GM19395 (cell line): Measurements from ENCODE around the gene PAGE2B.
"Not testable (repeated sequence)": the region's sequence is repeated elsewhere in the genome, so short reads cannot be mapped to it uniquely, and the experiment has no call there.

Source experiments
- ATAC-seq: cut with Tn5 transposase; IDR thresholded peaks from one replicate; pipeline ENCODE4 v1.9.1; 2021; ENCODE audit warnings: mild to moderate bottlenecking, moderate library complexity; ENCODE audit not compliant: unreplicated experiment

PAGE2B gene, protein sequence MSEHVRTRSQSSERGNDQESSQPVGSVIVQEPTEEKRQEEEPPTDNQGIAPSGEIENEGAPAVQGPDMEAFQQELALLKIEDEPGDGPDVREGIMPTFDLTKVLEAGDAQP

GRCh38 chrX:55074851-55075467 lies at the start of gene PAGE2B:
Gene PAGE2B (plus strand): TSS chrX:55075030. CDS start chrX:55076042, 1,012 bp downstream.
- no peak for ATAC-seq

DNA sequence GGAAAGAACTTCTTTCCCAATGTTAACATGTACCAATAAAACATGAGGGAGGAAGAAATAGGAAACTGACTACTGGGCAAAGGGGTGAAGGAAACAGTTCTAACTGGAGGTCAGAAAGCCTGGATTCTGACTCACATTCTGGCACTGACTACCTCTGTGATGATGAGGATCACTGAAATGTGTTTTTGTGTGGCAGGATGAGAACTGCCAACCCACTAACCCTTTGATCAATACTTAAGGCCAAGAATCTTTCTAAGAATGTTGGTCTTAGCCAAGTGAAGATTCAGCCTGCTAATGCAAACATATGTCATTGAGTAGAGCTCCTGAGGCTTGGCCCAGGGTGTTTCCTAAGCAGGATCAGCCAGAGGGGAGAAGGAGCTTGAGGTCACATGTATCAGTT lies 48.7 kb upstream of the PAGE2B start:
- no peak for ATAC-seq

- ATAC-seq, result no peak
Observed at GRCh38 chrX:55026840-55027239, 48.0 kb upstream of the PAGE2B start.

- no peak for ATAC-seq
Observed at GRCh38 chrX:55028040-55028439, 46.8 kb upstream of the PAGE2B start.

DNA sequence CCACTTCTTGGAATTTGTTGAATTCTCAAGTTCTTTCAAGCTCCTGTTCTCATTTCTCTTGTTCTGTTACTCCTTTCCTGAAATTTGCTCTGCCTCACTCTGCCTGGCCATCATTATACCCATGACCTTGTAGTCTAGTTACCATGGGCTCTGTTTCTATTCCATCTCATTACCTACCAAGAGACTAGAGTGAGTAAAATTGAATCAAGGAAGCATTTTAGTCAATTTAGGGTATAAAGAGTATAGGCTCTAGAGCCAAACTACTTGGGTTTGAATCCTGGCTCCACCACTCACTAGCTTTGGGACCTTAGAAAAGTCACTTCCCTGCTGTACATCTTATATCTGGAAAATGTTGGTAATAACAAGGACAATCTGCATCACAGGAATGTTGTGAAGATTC lies 46.2 kb upstream of the PAGE2B start:
- no peak for ATAC-seq

GRCh38 chrX:55029291-55029690 lies 45.5 kb upstream of the PAGE2B start:
- ATAC-seq, result no peak

GRCh38 chrX:55030271-55031205 lies 44.3 kb upstream of the PAGE2B start, which contains the start of gene ALAS2:
Gene ALAS2 (minus strand): TSS chrX:55030977. CDS start chrX:55026000, 4,977 bp downstream.
- ATAC-seq, result no peak

DNA sequence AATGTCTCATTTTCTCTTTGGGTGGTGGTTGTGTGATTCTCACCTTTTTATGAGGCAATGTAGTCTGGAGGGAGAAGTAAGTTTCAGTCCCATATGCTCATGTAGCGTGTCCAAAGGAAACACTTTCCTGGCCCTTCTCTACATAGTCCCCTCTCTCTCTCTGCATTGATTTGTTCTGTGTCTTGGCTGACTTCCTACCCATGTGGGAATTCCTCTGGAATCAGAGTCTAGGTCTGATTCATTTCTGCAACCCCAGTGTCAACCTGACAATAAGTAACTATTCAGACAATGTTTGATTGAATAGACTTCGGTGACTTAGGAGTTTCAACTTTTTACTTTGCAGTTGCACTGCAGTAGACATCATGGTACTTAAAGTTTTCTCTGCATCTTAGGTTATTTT lies 41.4 kb upstream of the PAGE2B start:
- no peak for ATAC-seq

DNA sequence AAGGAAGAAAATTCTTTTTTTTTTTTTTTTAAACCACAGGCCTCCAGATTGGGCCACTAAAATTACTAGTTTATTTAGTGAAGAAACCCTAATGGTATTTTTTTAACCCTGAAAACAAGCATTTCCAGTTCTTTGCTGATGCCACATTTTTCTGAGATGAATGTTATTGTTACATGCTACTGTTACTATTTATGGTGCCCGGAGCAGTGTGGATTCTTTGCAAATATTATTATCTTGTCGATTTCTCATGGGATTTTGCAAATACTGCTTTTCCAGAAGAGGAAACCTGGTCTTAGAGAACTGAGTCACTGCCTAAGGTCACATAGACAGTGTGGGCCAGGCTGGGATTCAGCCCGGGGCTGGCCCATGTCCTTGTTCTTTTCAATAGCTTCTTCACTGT lies 35.4 kb upstream of the PAGE2B start:
- no peak for ATAC-seq

DNA sequence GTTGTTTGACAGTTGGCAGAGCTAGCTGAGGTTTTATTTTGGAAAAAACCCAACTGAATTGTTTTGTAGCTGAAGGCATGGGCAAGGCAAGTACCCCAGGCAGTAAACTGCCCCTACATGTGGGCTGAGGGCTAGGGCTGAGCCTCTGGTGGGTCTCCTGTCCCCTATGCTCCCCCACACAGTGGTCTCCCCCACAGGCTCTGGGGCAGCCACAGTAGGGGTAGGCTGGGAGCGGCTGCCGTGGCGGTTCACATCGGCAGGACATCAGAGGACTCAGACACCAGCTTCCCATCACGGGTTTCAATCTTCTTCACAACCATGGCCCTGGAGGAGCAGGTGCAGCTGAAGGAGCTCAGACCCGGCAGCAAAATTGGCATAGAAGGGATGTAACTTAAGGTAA lies 33.3 kb upstream of the PAGE2B start:
- ATAC-seq, result no peak

- ATAC-seq, result not testable (repeated sequence)
Observed at GRCh38 chrX:55050599-55050998, 24.2 kb upstream of the PAGE2B start.

GRCh38 chrX:55056820-55057674 lies 17.8 kb upstream of the PAGE2B start:
- ATAC-seq, result no peak

- peak; percentile 80 for ATAC-seq
Observed at GRCh38 chrX:55057675-55058249, 17.1 kb upstream of the PAGE2B start.

DNA sequence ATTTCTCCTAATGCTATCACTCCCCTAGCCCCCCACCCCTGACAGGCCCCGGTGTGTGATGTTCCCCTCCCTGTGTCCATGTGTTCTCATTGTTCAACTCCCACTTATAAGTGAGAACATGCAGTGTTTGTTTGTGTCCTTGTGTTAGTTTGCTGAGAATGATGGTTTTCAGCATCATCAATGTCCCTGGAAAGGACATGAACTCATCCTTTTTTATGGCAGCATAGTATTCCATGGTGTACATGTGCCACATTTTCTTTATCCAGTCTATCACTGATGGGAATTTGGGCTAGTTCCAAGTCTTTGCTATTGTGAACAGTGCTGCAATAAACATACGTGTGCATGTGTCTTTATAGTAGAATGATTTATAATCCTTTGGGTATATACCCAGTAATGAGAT lies 7.7 kb upstream of the PAGE2B start:
- ATAC-seq, result not testable (repeated sequence)

DNA sequence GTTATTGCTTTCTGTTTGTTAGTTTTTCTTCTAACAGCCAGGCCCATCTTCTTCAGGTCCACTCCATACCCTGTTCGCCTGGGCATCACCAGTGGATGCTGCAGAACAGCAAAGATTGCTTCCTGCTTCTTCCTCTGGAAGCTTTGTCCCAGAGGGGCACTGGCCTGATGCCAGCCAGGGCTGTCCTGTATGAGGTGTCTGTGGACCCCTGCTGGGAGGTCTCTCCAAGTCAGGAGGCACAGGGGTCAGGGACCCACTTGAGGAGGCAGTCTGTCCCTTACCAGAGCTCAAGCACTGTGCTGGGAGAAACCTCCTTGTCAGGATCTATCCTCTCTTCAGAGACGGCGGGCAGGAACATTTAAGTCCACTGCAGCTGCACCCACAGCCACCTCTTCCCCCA lies 2.5 kb upstream of the PAGE2B start:
- ATAC-seq, result no peak

GRCh38 chrX:55088795-55089489 lies 14.1 kb downstream of the PAGE2B start, which contains the start of gene PAGE2:
Gene PAGE2 (plus strand): TSS chrX:55089018. CDS start chrX:55090021, 1,003 bp downstream.
- ATAC-seq, result no peak

GRCh38 chrX:55098691-55099090 lies 23.9 kb downstream of the PAGE2B start:
- no peak for ATAC-seq

DNA sequence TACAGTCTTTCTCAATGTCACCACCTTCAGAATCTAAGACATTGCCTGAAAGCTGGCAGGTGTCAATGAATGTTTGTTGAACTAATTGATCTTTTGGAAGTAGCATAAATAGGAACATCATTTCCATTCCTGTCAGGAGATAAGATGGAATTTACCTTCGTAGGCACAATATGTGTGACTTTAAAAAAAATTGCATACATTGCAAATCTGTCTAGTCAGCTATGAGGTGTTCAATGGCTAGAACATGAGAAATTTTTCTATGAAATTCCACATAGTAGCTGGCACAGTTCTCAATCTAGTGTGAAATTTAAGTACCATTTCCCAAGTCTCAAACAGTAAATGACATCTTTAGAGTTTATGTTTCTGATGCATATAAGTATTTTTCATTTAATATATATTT lies 24.3 kb downstream of the PAGE2B start:
- ATAC-seq, result no peak

DNA sequence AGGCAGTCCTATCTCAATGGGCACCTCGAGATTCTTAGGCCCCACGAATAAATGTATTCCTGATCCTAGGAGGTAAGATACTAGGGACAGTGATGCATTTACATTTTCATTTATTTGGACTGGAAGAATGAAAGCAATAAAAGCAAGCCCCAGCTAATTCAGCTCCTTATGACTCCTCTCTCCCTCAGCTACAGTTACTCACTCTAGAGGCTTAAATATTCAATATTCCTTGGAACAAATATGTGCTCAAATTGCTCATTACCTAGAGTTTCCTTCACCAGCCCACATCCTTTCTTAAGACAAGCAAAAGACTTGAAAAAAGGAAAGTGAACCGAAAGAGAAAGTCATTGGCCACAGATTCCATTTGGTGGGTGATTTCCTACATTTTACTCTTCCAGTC lies 27.9 kb downstream of the PAGE2B start:
- no peak for ATAC-seq

- ATAC-seq, result no peak
Observed at GRCh38 chrX:55107262-55107661, 32.4 kb downstream of the PAGE2B start.
